ENCODE measurements around the gene SPPL3. TPM values are rescaled to one million over a fixed set of nuclear protein-coding genes. Genes with fewer than 3 reads are reported as not detected.

Gene SPPL3
- total RNA-seq, 4 donors from 2014 or later, result 30.3 to 47.1 (median 34.2) TPM

GRCh38 chr12:120856980-120857379 is 47.2 kb downstream of the SPPL3 start:
- Histone ChIP-seq H3K4me1 (peaks cover 8 to 58% (median 21%) of the 10 kb centered on the region in 3 donors), H3K27ac (peak overlapping the region in 1 of 4 donors; percentile 39), H3K27me3 (no peaks in the 10 kb centered on the region), H3K9me3 (no peaks in the 10 kb centered on the region), H3K36me3 (peaks cover 0 to 6% (median 0%) of the 10 kb centered on the region in 3 donors), H3K4me3 (no peak overlapping the region)
- intact Hi-C loops (cut with DNase I), result no loop called here
- TF ChIP-seq, protein P1, sequence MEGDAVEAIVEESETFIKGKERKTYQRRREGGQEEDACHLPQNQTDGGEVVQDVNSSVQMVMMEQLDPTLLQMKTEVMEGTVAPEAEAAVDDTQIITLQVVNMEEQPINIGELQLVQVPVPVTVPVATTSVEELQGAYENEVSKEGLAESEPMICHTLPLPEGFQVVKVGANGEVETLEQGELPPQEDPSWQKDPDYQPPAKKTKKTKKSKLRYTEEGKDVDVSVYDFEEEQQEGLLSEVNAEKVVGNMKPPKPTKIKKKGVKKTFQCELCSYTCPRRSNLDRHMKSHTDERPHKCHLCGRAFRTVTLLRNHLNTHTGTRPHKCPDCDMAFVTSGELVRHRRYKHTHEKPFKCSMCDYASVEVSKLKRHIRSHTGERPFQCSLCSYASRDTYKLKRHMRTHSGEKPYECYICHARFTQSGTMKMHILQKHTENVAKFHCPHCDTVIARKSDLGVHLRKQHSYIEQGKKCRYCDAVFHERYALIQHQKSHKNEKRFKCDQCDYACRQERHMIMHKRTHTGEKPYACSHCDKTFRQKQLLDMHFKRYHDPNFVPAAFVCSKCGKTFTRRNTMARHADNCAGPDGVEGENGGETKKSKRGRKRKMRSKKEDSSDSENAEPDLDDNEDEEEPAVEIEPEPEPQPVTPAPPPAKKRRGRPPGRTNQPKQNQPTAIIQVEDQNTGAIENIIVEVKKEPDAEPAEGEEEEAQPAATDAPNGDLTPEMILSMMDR (IDR thresholded peaks at IDR 0.05), result peak in 3 of 6 experiments; percentile 13 to 40 (median 17)
- TF ChIP-seq POLR2A (IDR thresholded peaks at IDR 0.05), result no peak
- DNase-seq, result no peak
- WGBS, 2 donors, result 19 to 39% methylated on average over 2 of the region's 2 CpGs

DNA sequence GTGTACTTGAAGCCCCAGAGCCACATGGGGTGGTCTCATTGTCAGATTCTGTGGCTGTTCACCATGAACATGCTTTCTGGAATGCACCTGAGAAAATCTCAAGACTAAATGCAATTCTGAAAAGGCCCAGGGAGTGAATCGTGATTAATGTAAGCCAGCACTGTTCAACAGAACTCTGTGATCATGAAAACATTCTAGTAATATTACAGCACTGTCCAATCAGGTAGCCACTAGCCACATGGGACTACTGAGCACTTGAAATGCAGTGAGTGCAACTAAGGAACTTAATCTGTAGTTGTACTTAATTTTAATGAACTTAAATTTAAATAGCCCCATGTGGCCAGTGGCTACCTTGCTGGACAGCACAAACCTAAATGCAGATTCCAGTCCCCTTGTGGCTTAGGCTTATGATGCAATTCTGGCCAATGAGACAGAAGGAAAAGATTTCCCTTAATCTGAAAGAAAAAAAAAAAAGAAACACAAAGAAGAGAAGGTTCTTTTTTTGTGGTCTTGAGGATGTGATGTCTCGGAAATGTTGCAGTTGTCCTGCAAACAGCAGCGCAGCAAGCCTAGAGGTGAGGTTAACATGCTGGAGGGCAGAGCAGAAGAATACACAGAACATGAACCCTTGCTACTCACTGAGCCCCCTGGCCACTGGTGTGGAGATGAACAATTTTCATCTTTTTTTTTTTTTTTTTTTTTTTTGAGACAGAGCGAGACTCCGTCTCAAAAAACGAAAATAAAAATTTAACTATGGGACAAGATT is 48.2 kb downstream of the SPPL3 start:
- 71 to 76% methylated on average over 6 of the region's 6 CpGs for WGBS, 2 donors
- Histone ChIP-seq H3K27ac (no peak overlapping the region), H3K27me3 (no peaks in the 10 kb centered on the region), H3K4me3 (no peak overlapping the region), H3K9me3 (no peaks in the 10 kb centered on the region), H3K36me3 (peaks cover 0 to 6% (median 0%) of the 10 kb centered on the region in 3 donors), H3K4me1 (peaks cover 12 to 60% (median 21%) of the 10 kb centered on the region in 3 donors)
- intact Hi-C loops (cut with DNase I), result no loop called here
- DNase-seq, result no peak
- TF ChIP-seq POLR2A (IDR thresholded peaks at IDR 0.05), result no peak
- TF ChIP-seq, protein P1 (IDR thresholded peaks at IDR 0.05), result no peak

DNA sequence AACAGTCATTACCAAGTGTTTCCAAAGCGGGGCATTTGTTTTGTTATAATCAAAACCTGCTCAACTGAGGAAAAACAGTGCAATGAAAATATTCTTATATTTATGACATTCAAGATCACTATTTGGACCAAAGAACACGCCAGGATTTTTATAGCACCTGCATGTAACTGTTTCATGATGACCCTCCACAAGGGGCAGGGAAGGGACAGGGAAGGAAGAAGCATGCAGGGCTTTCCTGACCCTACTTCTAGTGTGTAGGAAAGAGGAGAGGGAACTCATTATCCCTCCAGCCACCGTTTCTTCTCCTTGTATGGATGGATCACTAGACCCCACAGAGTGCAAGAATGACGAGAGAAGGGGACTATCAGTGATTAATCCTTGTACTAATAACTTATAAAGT is 49.4 kb downstream of the SPPL3 start:
- WGBS, 2 donors, result 70 to 84% methylated on average over 4 of the region's 4 CpGs
- peaks cover 16 to 72% (median 25%) of the 10 kb centered on the region in 3 donors for H3K4me1 ChIP-seq
- TF ChIP-seq POLR2A (IDR thresholded peaks at IDR 0.05), result no peak
- TF ChIP-seq, protein P1 (IDR thresholded peaks at IDR 0.05), result no peak
- H3K4me3 ChIP-seq, result no peak overlapping the region
- no peaks in the 10 kb centered on the region for H3K9me3 ChIP-seq
- no peaks in the 10 kb centered on the region for H3K27me3 ChIP-seq
- intact Hi-C loops (cut with DNase I), result no loop called here
- H3K36me3 ChIP-seq, result peaks cover 0 to 6% (median 0%) of the 10 kb centered on the region in 3 donors
- peak overlapping the region in 1 of 4 donors; percentile 42 for H3K27ac ChIP-seq
- DNase-seq, result no peak

GRCh38 chr12:120853188-120853587 is 51.0 kb downstream of the SPPL3 start:
- WGBS, 2 donors, result 49 to 60% methylated on average over 3 of the region's 3 CpGs
- no peak overlapping the region for H3K4me3 ChIP-seq
- peaks cover 0 to 6% (median 0%) of the 10 kb centered on the region in 3 donors for H3K36me3 ChIP-seq
- H3K27ac ChIP-seq, result no peak overlapping the region
- DNase-seq, result no peak
- TF ChIP-seq POLR2A (IDR thresholded peaks at IDR 0.05), result no peak
- TF ChIP-seq, protein P1 (IDR thresholded peaks at IDR 0.05), result no peak
- H3K4me1 ChIP-seq, result peaks cover 18 to 88% (median 35%) of the 10 kb centered on the region in 3 donors
- no peaks in the 10 kb centered on the region for H3K9me3 ChIP-seq
- no peaks in the 10 kb centered on the region for H3K27me3 ChIP-seq
- intact Hi-C loops (cut with DNase I), result no loop called here

DNA sequence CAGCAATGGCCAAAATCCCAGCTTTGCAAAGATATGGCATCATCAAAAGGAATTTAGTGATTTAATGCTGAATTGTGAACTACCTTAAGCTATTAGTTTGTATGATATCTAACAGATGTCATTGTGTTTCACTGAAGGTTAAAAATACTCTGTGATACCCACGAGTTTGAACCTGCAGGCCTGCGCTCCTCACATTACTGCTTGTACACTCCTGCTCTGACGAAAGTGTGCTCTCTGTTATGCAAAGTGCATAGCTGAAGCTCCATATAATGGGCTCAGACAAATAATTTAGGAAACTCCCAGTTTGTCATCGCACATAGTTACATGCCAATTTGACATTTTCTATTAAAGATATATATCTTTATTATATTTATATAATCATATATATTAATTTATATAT is 52.2 kb downstream of the SPPL3 start:
- Histone ChIP-seq H3K27ac (no peak overlapping the region), H3K27me3 (no peaks in the 10 kb centered on the region), H3K36me3 (no peaks in the 10 kb centered on the region), H3K4me3 (no peak overlapping the region), H3K9me3 (no peaks in the 10 kb centered on the region), H3K4me1 (peaks cover 25 to 92% (median 42%) of the 10 kb centered on the region in 3 donors)
- WGBS, 2 donors, result 50 to 61% methylated on average over 4 of the region's 4 CpGs
- intact Hi-C loops (cut with DNase I), result no loop called here
- TF ChIP-seq POLR2A (IDR thresholded peaks at IDR 0.05), result no peak
- TF ChIP-seq, protein P1 (IDR thresholded peaks at IDR 0.05), result no peak
- no peak for DNase-seq

All from esophagus squamous epithelium (tissue), 5 donors.